HepG2 (cell line): Measurements from ENCODE around the gene TJP3.
"Not testable (repeated sequence)": the region's sequence is repeated elsewhere in the genome, so short reads cannot be mapped to it uniquely, and the experiment has no call there.

Experiments
- AHR ChIP-seq: IDR thresholded peaks from 2 replicates; pipeline ENCODE4 v1.6.1; 2018; ENCODE audit warnings: missing genetic modification reagents, missing compliant biosample characterization
- CTCF ChIP-seq: sonication (generic); formaldehyde crosslinking; IDR thresholded peaks from 2 replicates; pipeline ENCODE4 v1.5.0; 2020; ENCODE audit warnings: mild to moderate bottlenecking, missing genetic modification reagents, moderate library complexity
- ESRRA ChIP-seq: sonication (generic); formaldehyde crosslinking; IDR thresholded peaks from 2 replicates; pipeline ENCODE4 v1.5.1; 2020; ENCODE audit warnings: mild to moderate bottlenecking, low read depth, missing genetic modification reagents
- FOSL2 ChIP-seq: sonication (generic); formaldehyde crosslinking; IDR thresholded peaks from 2 replicates; pipeline ENCODE4 v1.4.0; 2020; ENCODE audit warnings: missing genetic modification reagents
- KLF9 ChIP-seq: IDR thresholded peaks from 2 replicates; pipeline ENCODE4 v1.6.1; 2016; ENCODE audit warnings: low read depth
- MAX ChIP-seq: IDR thresholded peaks from 2 replicates; pipeline ENCODE4 v1.6.1; 2012; ENCODE audit warnings: inconsistent platforms
- POLR2A ChIP-seq, 2 experiments: IDR thresholded peaks; 2 replicates each; pipeline ENCODE4 v1.6.1; 2011; ENCODE audit warnings: low read depth in 2 of 2, low read length in 2 of 2, mild to moderate bottlenecking in 1 of 2, moderate library complexity in 1 of 2; ENCODE audit not compliant: insufficient read depth in 1 of 2
- PRDM15 ChIP-seq: sonication (generic); formaldehyde crosslinking; IDR thresholded peaks from 2 replicates; pipeline ENCODE4 v1.4.0; 2020; ENCODE audit warnings: missing genetic modification reagents
- U2AF1 ChIP-seq: fragments of 200-400 bp; formaldehyde crosslinking; optimal IDR thresholded peaks from 2 replicates; pipeline ENCODE3; 2017; ENCODE audit warnings: mild to moderate bottlenecking, low read depth, low read length
- ZNF331 ChIP-seq: sonication (generic); formaldehyde crosslinking; IDR thresholded peaks from 2 replicates; pipeline ENCODE4 v1.4.0; 2020; ENCODE audit warnings: missing genetic modification reagents
- ZNF580 ChIP-seq: IDR thresholded peaks from 2 replicates; pipeline ENCODE4 v1.6.1; 2016; ENCODE audit warnings: low read depth, borderline replicate concordance
- ZNF609 ChIP-seq: sonication (generic); formaldehyde crosslinking; IDR thresholded peaks from 2 replicates; pipeline ENCODE4 v1.4.0; 2020; ENCODE audit warnings: mild to moderate bottlenecking, missing genetic modification reagents, borderline replicate concordance
- ZSCAN5A ChIP-seq: sonication (generic); formaldehyde crosslinking; IDR thresholded peaks from 2 replicates; pipeline ENCODE4 v1.8.0; 2022; ENCODE audit warnings: mild to moderate bottlenecking, missing genetic modification reagents, borderline replicate concordance

- not testable (repeated sequence) for TF ChIP-seq CTCF (CRISPR knock-in tag); ZNF609 (CRISPR knock-in tag); U2AF1; ZSCAN5A (CRISPR knock-in tag); PRDM15; ZNF331; ZNF580 (CRISPR knock-in tag); KLF9 (CRISPR knock-in tag); ESRRA; POLR2A (IDR thresholded peaks at IDR 0.05; ENCODE audit: insufficient read depth in 1 of 2, low read depth in 2 of 2, low read length in 2 of 2); MAX; FOSL2 (CRISPR knock-in tag); AHR
Measured at GRCh38 chr19:3666545-3666856, 41.7 kb upstream of the TJP3 start.
